ENCODE measurements around the gene TTC34. TPM values are rescaled to one million over a fixed set of nuclear protein-coding genes. Genes with fewer than 3 reads are reported as not detected.

TTC34 gene
- polyA plus RNA-seq, 1 of the 3 experiments (the other 2 are of a cell fraction) = 0.16 TPM

GRCh38 chr1:2646837-2647236, 154.7 kb downstream of the TTC34 start:
- no peak overlapping the region for H3K9ac ChIP-seq
- 3% methylated on average over 5 of the region's 5 CpGs for WGBS (ENCODE audit: low lambda C conversion rate)
- no peak overlapping the region for H2AFZ ChIP-seq (ENCODE audit: low read depth)
- ChIA-PET POLR2A (no interaction called here), CTCF (interaction anchor here (0.8 kb wide), 1 partner anchor 60 kb away, joined by 3 read pairs; no protein-coding TSS in a partner anchor)
- DNase-seq = no peak
- H3K4me1 ChIP-seq (ENCODE audit: control insufficient read depth in 1 of 2, insufficient read depth in 2 of 2, low read depth in 1 of 2, low read length in 1 of 2) = peaks cover 0 to 10% of the 10 kb centered on the region in 2 experiments; a peak in 1 of 4 replicates
- no peak overlapping the region for H3K27ac ChIP-seq (ENCODE audit: low read depth in 2 of 2, low read length in 1 of 2)
- no peaks in the 10 kb centered on the region for H3K27me3 ChIP-seq (ENCODE audit: insufficient read depth)
- H3K4me2 ChIP-seq = no peak overlapping the region
- H3K36me3 ChIP-seq (replicated peaks in 1 of 2; ENCODE audit: control insufficient read depth in 1 of 2, insufficient read depth in 2 of 2, low read length in 1 of 2) = no peaks in the 10 kb centered on the region
- TF ChIP-seq RFX5 (IDR thresholded peaks at IDR 0.05; ENCODE audit: low read length) (no peak), USF1 (IDR thresholded peaks at IDR 0.05; ENCODE audit: borderline replicate concordance, low read depth) (no peak), FOXM1 (IDR thresholded peaks at IDR 0.05; ENCODE audit: low read depth) (no peak), POLR2AphosphoS5 (IDR thresholded peaks at IDR 0.05; ENCODE audit: low read depth, low read length) (no peak), CTCF (IDR thresholded peaks at IDR 0.05) (no peak), CHD2 (IDR thresholded peaks at IDR 0.05; ENCODE audit: low read length, partially characterized antibody) (no peak), ZBTB33 (IDR thresholded peaks at IDR 0.05; ENCODE audit: borderline replicate concordance, low read depth) (no peak), TAF1 (IDR thresholded peaks at IDR 0.05; ENCODE audit: borderline replicate concordance, low read depth, low read length) (no peak), MXI1 (IDR thresholded peaks at IDR 0.05; ENCODE audit: low read depth, low read length) (no peak), MAX (IDR thresholded peaks at IDR 0.05; ENCODE audit: low read depth) (no peak), RCOR1 (IDR thresholded peaks at IDR 0.05; ENCODE audit: low read length) (no peak), FOSL2 (IDR thresholded peaks at IDR 0.05; ENCODE audit: borderline replicate concordance, low read depth) (no peak), ELF1 (IDR thresholded peaks at IDR 0.05) (no peak), FOXJ3 (CRISPR knock-in tag; IDR thresholded peaks at IDR 0.05) (no peak), RAD21 (IDR thresholded peaks at IDR 0.05; ENCODE audit: low read length) (no peak), TEAD4 (IDR thresholded peaks at IDR 0.05; ENCODE audit: borderline replicate concordance, insufficient read depth) (no peak), SMC3 (IDR thresholded peaks at IDR 0.05; ENCODE audit: low read depth, low read length) (no peak)
- H3K9me3 ChIP-seq = no peaks in the 10 kb centered on the region
- no peaks in the 10 kb centered on the region for H4K20me1 ChIP-seq (ENCODE audit: insufficient read depth)
- no peak overlapping the region for H3K4me3 ChIP-seq (ENCODE audit: low read depth in 2 of 2, low read length in 1 of 2)
- peaks cover 9% of the 10 kb centered on the region; the same call in 1 of the 2 replicates for H3K79me2 ChIP-seq (ENCODE audit: insufficient read depth)
- H3K9me2 ChIP-seq = no peaks in the 10 kb centered on the region
- H3F3A ChIP-seq (replicated peaks; ENCODE audit: insufficient read depth) = no peaks in the 10 kb centered on the region
